ENCODE measurements around the gene RAI14. TPM values are rescaled to one million over a fixed set of nuclear protein-coding genes. Genes with fewer than 3 reads are reported as not detected.

The RAI14 gene
- total RNA-seq, 6 experiments from 2014 or later: 11.9 to 30.8 (median 20.8) TPM

- Histone ChIP-seq H3K36me3 (no peaks in the 10 kb centered on the region), H3K27me3 (no peaks in the 10 kb centered on the region), H3K27ac (no peak overlapping the region), H3K9me3 (no peaks in the 10 kb centered on the region), H3K4me3 (no peak overlapping the region), H3K4me1 (no peaks in the 10 kb centered on the region)
- ATAC-seq (no peak), DNase-seq (no peak)
- 85% methylated on average over 3 of the region's 5 CpGs for WGBS (ENCODE audit: insufficient coverage, low coverage, low lambda C conversion rate, missing lambda C conversion rate)
- TF ChIP-seq CTCF (IDR thresholded peaks at IDR 0.05): no peak
- intact Hi-C loops (cut with DNase I): no loop called here
Observed at GRCh38 chr5:34620185-34620584, 35.9 kb upstream of the RAI14 start.

GRCh38 chr5:34621277-34622097 lies 34.6 kb upstream of the RAI14 start:
- H3K27ac ChIP-seq: no peak overlapping the region
- DNase-seq (no peak), ATAC-seq (no peak)
- H3K27me3 ChIP-seq: no peaks in the 10 kb centered on the region
- no peak overlapping the region for H3K4me3 ChIP-seq
- TF ChIP-seq POLR2A (IDR thresholded peaks at IDR 0.05) (no peak), CTCF (IDR thresholded peaks at IDR 0.05) (no peak)
- H3K36me3 ChIP-seq: no peaks in the 10 kb centered on the region
- no peaks in the 10 kb centered on the region for H3K4me1 ChIP-seq
- WGBS (ENCODE audit: insufficient coverage, low coverage, low lambda C conversion rate, missing lambda C conversion rate): 53% methylated on average over 3 of the region's 5 CpGs
- no peaks in the 10 kb centered on the region for H3K9me3 ChIP-seq
- intact Hi-C loops (cut with DNase I): no loop called here

- DNase-seq (no peak), ATAC-seq (no peak)
- Histone ChIP-seq H3K36me3 (no peaks in the 10 kb centered on the region), H3K4me3 (no peak overlapping the region), H3K9me3 (no peaks in the 10 kb centered on the region), H3K4me1 (no peaks in the 10 kb centered on the region), H3K27ac (no peak overlapping the region), H3K27me3 (no peaks in the 10 kb centered on the region)
- no peak for TF ChIP-seq CTCF (IDR thresholded peaks at IDR 0.05)
- no peak for TF ChIP-seq POLR2A (IDR thresholded peaks at IDR 0.05)
- 53% methylated on average over 1 of the region's 1 CpG for WGBS (ENCODE audit: insufficient coverage, low coverage, low lambda C conversion rate, missing lambda C conversion rate)
- intact Hi-C loops (cut with DNase I): no loop called here
Observed at GRCh38 chr5:34622098-34622400, 34.1 kb upstream of the RAI14 start.

GRCh38 chr5:34624691-34625090 lies 31.4 kb upstream of the RAI14 start:
- Histone ChIP-seq H3K27ac (no peak overlapping the region), H3K9me3 (no peaks in the 10 kb centered on the region), H3K4me1 (no peaks in the 10 kb centered on the region), H3K36me3 (no peaks in the 10 kb centered on the region), H3K4me3 (no peak overlapping the region), H3K27me3 (no peaks in the 10 kb centered on the region)
- 49% methylated on average over 2 of the region's 3 CpGs for WGBS (ENCODE audit: insufficient coverage, low coverage, low lambda C conversion rate, missing lambda C conversion rate)
- no peak for ATAC-seq
- DNase-seq: no peak
- intact Hi-C loops (cut with DNase I): no loop called here
- TF ChIP-seq CTCF (IDR thresholded peaks at IDR 0.05): no peak
- no peak for TF ChIP-seq POLR2A (IDR thresholded peaks at IDR 0.05)

Measured in right lobe of liver (tissue), 6 donors.